ENCODE results near the gene ATP8A2. TPM values are rescaled to one million over a fixed set of nuclear protein-coding genes. Genes with fewer than 3 reads are reported as not detected.

Gene ATP8A2
- total RNA-seq, 2 experiments from 2014 or later: 1.6 to 1.7 TPM

GRCh38 chr13:25409938-25410337, 38.2 kb downstream of the ATP8A2 start:
- DNase-seq: no peak
- Mint-ChIP-seq H3K27ac (no peak overlapping the region), H3K36me3 (no peaks in the 10 kb centered on the region), H3K4me3 (no peak overlapping the region), H3K27me3 (peaks cover 16% of the 10 kb centered on the region), H3K9me3 (no peaks in the 10 kb centered on the region), H3K4me1 (no peaks in the 10 kb centered on the region)

- Mint-ChIP-seq H3K36me3 (no peaks in the 10 kb centered on the region), H3K27me3 (peaks cover 34% of the 10 kb centered on the region), H3K4me1 (no peaks in the 10 kb centered on the region), H3K4me3 (no peak overlapping the region), H3K27ac (no peak overlapping the region), H3K9me3 (no peaks in the 10 kb centered on the region)
- DNase-seq: no peak
Observed at GRCh38 chr13:25415241-25415640, 43.5 kb downstream of the ATP8A2 start.

GRCh38 chr13:25417535-25417934, 45.8 kb downstream of the ATP8A2 start:
- H3K36me3 Mint-ChIP-seq: no peaks in the 10 kb centered on the region
- no peaks in the 10 kb centered on the region for H3K4me1 Mint-ChIP-seq
- H3K9me3 Mint-ChIP-seq: no peaks in the 10 kb centered on the region
- H3K4me3 Mint-ChIP-seq: no peak overlapping the region
- DNase-seq: no peak
- peaks cover 38% of the 10 kb centered on the region for H3K27me3 Mint-ChIP-seq
- no peak overlapping the region for H3K27ac Mint-ChIP-seq

GRCh38 chr13:25420161-25420560, 48.4 kb downstream of the ATP8A2 start:
- H3K36me3 Mint-ChIP-seq: no peaks in the 10 kb centered on the region
- no peaks in the 10 kb centered on the region for H3K4me1 Mint-ChIP-seq
- H3K4me3 Mint-ChIP-seq: no peak overlapping the region
- H3K9me3 Mint-ChIP-seq: no peaks in the 10 kb centered on the region
- H3K27me3 Mint-ChIP-seq: peaks cover 29% of the 10 kb centered on the region
- H3K27ac Mint-ChIP-seq: no peak overlapping the region
- DNase-seq: no peak

GRCh38 chr13:25421612-25422011, 49.8 kb downstream of the ATP8A2 start:
- Mint-ChIP-seq H3K4me1 (no peaks in the 10 kb centered on the region), H3K27me3 (peaks cover 22% of the 10 kb centered on the region), H3K27ac (no peak overlapping the region), H3K36me3 (no peaks in the 10 kb centered on the region), H3K9me3 (peaks cover 4% of the 10 kb centered on the region), H3K4me3 (no peak overlapping the region)
- no peak for DNase-seq

- Mint-ChIP-seq H3K4me3 (no peak overlapping the region), H3K27me3 (peaks cover 22% of the 10 kb centered on the region), H3K4me1 (no peaks in the 10 kb centered on the region), H3K36me3 (no peaks in the 10 kb centered on the region), H3K27ac (no peak overlapping the region), H3K9me3 (peaks cover 4% of the 10 kb centered on the region)
- DNase-seq: no peak
Observed at GRCh38 chr13:25422153-25422552, 50.4 kb downstream of the ATP8A2 start.

GRCh38 chr13:25423831-25424230, 52.1 kb downstream of the ATP8A2 start:
- H3K36me3 Mint-ChIP-seq: no peaks in the 10 kb centered on the region
- H3K27me3 Mint-ChIP-seq: peaks cover 18% of the 10 kb centered on the region
- peaks cover 4% of the 10 kb centered on the region for H3K9me3 Mint-ChIP-seq
- H3K4me3 Mint-ChIP-seq: no peak overlapping the region
- H3K27ac Mint-ChIP-seq: no peak overlapping the region
- DNase-seq: no peak
- H3K4me1 Mint-ChIP-seq: no peaks in the 10 kb centered on the region

- Mint-ChIP-seq H3K27me3 (peaks cover 9% of the 10 kb centered on the region), H3K36me3 (no peaks in the 10 kb centered on the region)
Observed at GRCh38 chr13:25429466-25429865, 57.7 kb downstream of the ATP8A2 start.

GRCh38 chr13:25432691-25433090, 60.9 kb downstream of the ATP8A2 start:
- H3K4me3 Mint-ChIP-seq: no peak overlapping the region
- no peaks in the 10 kb centered on the region for H3K4me1 Mint-ChIP-seq
- no peak for DNase-seq
- H3K27ac Mint-ChIP-seq: no peak overlapping the region
- peaks cover 18% of the 10 kb centered on the region for H3K27me3 Mint-ChIP-seq
- no peaks in the 10 kb centered on the region for H3K9me3 Mint-ChIP-seq
- H3K36me3 Mint-ChIP-seq: no peaks in the 10 kb centered on the region

More at GRCh38 chr13:25429466-25429865, 57.7 kb downstream of the ATP8A2 start:
- H3K9me3 Mint-ChIP-seq: peaks cover 4% of the 10 kb centered on the region
- H3K4me3 Mint-ChIP-seq: no peak overlapping the region
- no peak for DNase-seq
- no peak overlapping the region for H3K27ac Mint-ChIP-seq
- no peaks in the 10 kb centered on the region for H3K4me1 Mint-ChIP-seq

- peaks cover 40% of the 10 kb centered on the region for H3K27me3 Mint-ChIP-seq
- DNase-seq: no peak
- no peaks in the 10 kb centered on the region for H3K36me3 Mint-ChIP-seq
- H3K9me3 Mint-ChIP-seq: no peaks in the 10 kb centered on the region
- H3K27ac Mint-ChIP-seq: peak overlapping the region; percentile 11
- no peak overlapping the region for H3K4me3 Mint-ChIP-seq
- H3K4me1 Mint-ChIP-seq: no peaks in the 10 kb centered on the region
Observed at GRCh38 chr13:25440061-25440460, 68.3 kb downstream of the ATP8A2 start.

GRCh38 chr13:25446261-25446660, 74.5 kb downstream of the ATP8A2 start:
- H3K9me3 Mint-ChIP-seq: peaks cover 2% of the 10 kb centered on the region
- DNase-seq: no peak
- H3K4me3 Mint-ChIP-seq: no peak overlapping the region
- no peaks in the 10 kb centered on the region for H3K36me3 Mint-ChIP-seq
- H3K27me3 Mint-ChIP-seq: peaks cover 22% of the 10 kb centered on the region
- no peaks in the 10 kb centered on the region for H3K4me1 Mint-ChIP-seq
- H3K27ac Mint-ChIP-seq: no peak overlapping the region

GRCh38 chr13:25447396-25447795, 75.6 kb downstream of the ATP8A2 start:
- DNase-seq: no peak
- Mint-ChIP-seq H3K4me1 (no peaks in the 10 kb centered on the region), H3K27ac (no peak overlapping the region), H3K4me3 (no peak overlapping the region), H3K27me3 (peaks cover 28% of the 10 kb centered on the region), H3K9me3 (peaks cover 2% of the 10 kb centered on the region), H3K36me3 (no peaks in the 10 kb centered on the region)

- Mint-ChIP-seq H3K36me3 (no peaks in the 10 kb centered on the region), H3K4me3 (no peak overlapping the region), H3K9me3 (no peaks in the 10 kb centered on the region), H3K27ac (no peak overlapping the region), H3K4me1 (no peaks in the 10 kb centered on the region), H3K27me3 (peaks cover 9% of the 10 kb centered on the region)
- no peak for DNase-seq
Observed at GRCh38 chr13:25453850-25454365, 82.1 kb downstream of the ATP8A2 start.

- Mint-ChIP-seq H3K4me3 (no peak overlapping the region), H3K27me3 (peaks cover 9% of the 10 kb centered on the region), H3K4me1 (no peaks in the 10 kb centered on the region), H3K36me3 (no peaks in the 10 kb centered on the region), H3K9me3 (no peaks in the 10 kb centered on the region), H3K27ac (no peak overlapping the region)
- no peak for DNase-seq
Observed at GRCh38 chr13:25455146-25455545, 83.4 kb downstream of the ATP8A2 start.

- Mint-ChIP-seq H3K4me3 (no peak overlapping the region), H3K36me3 (no peaks in the 10 kb centered on the region), H3K27ac (no peak overlapping the region), H3K4me1 (no peaks in the 10 kb centered on the region), H3K9me3 (no peaks in the 10 kb centered on the region), H3K27me3 (peaks cover 2% of the 10 kb centered on the region)
- no peak for DNase-seq
Observed at GRCh38 chr13:25457566-25457965, 85.8 kb downstream of the ATP8A2 start.

GRCh38 chr13:25462301-25463125, 90.7 kb downstream of the ATP8A2 start:
- DNase-seq: no peak
- H3K36me3 Mint-ChIP-seq: no peaks in the 10 kb centered on the region
- H3K27me3 Mint-ChIP-seq: peaks cover 32% of the 10 kb centered on the region
- H3K4me3 Mint-ChIP-seq: no peak overlapping the region
- no peaks in the 10 kb centered on the region for H3K9me3 Mint-ChIP-seq
- H3K4me1 Mint-ChIP-seq: no peaks in the 10 kb centered on the region
- no peak overlapping the region for H3K27ac Mint-ChIP-seq

Data from activated naive CD8-positive, alpha-beta T cell treated with anti-CD3 and anti-CD28 coated beads for 36 hours (primary cell).